Iris pigment epithelial cell (primary cell): ENCODE data around the gene PDS5A.
"Not testable (repeated sequence)": the region's sequence is repeated elsewhere in the genome, so short reads cannot be mapped to it uniquely, and the experiment has no call there.

ENCODE experiments used
- DNase-seq: peaks from one replicate; pipeline ENCODE4 v3.0.0-alpha.2; 2011; ENCODE audit warnings: low read depth

PDS5A gene

DNA sequence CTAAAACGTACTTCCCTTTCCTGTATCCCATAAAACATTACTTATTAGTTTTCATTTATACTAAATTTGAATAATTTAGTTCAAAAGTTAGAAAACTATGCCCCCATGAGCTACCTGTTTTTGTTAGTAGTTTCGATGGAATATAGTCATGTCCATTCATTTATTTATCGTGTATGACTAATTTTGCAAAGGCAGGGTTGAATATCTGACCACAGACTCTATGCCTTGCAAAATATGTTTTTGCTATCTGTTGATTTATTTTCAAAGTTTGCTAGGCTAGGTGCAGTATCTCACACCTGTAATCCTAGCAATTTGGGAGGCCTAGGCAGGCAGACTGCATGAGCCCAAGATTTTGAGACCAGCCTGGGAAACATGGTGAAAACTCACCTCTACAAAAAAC lies 78.4 kb downstream of the PDS5A start:
- DNase-seq = no peak

DNA sequence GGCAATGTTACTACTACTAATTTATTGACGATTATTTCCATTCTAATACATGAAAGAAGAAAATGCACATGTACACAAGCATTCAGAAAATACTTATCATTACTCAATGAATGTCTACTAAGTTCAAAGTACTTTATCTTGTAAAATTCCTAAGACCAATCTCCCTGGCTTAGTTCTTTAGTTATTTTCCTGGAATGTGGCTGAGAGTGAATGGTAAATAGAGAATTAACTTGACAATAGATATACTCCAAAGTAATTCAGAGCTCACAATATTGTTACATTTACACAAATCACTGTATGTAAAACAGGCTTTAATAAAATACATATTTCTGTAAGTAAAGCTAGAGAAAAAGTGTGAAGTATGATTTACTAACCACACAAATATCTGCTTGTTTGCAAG lies 79.7 kb downstream of the PDS5A start:
- no peak for DNase-seq

DNA sequence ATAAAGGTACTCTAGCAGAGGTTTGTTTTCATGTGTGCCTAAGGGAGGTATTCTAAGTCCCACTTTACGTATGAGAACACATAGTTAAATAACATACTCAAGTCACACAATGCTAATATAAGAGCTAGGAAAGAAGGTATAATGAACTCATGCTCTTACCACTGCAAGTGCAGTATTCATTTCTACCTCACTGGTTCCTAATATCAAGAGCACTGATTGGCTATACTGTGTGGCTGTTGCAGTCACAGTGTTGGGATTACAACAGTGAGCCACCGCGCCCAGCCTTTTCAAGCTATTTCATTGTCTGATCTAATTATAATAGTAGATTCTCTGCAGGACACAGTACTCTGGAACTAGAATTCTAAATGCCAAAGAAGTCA lies 84.0 kb downstream of the PDS5A start:
- DNase-seq = no peak

DNA sequence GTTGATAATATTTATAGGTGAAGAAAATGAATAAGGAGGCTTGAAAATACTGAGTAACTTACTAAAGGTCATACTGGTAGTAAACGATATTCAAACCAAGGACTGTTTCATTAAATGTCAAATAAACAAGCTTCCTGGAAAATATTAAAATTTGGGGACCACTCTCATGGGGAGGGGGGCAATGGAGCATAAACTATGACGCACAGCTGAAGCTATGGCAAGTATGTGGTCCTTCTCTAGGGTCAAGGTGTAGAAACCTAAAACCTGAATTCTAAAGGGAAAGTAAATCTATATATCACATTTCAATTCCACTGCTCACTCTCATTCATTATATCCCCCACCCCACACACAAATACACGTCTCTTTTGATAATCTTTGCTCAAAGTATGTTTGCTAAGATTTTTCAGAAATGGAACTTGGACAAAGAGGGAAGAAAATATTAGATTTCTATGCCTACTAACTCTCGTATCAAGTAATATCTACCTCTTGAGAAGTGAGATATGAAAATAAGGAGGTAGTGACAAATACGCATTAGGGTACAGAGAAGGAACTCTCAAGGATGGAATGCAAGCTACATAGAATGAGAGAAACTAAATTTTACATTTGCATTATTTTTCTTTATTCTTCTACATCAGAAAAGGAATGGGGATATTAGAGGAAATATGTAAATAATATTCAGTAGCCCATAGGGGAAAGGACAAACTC lies 84.6 kb downstream of the PDS5A start:
- DNase-seq = no peak

DNA sequence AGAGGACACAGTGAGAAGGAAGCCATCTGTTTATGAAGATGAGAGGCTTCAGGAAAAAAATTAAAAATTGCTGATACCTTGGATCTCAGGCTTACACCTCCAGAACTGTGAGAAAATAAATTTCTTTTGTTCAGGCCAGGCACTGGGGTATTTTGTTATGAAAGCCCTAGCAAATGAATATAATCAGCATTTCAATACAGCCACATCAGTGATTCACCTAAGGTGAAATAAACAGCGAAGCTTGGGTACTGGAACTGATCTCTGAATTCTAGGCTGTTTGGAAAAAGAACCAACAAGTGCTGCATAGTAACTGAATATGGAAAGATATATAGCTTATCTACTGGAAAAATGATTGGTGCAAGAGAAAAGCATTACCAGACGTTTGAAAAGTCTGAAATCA lies 88.5 kb downstream of the PDS5A start:
- no peak for DNase-seq

DNA sequence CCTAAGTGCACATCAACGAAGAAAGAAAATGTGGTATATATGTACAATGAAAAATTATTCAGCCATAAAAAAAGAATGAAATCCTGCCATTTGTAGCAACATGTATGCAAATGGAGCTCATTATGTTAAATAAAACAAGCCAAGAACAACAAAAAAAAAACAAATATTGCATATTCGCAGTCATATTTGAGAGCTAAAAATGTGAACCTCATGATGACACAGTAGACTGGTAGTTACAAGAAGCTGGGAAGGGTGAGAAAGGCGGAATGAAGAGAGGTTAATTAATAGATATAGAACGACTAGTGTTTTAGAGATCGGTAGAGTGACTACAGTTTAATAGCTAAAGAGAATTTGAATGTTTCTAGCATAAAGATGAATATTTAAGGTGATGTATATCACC lies 89.2 kb downstream of the PDS5A start:
- DNase-seq = no peak

DNA sequence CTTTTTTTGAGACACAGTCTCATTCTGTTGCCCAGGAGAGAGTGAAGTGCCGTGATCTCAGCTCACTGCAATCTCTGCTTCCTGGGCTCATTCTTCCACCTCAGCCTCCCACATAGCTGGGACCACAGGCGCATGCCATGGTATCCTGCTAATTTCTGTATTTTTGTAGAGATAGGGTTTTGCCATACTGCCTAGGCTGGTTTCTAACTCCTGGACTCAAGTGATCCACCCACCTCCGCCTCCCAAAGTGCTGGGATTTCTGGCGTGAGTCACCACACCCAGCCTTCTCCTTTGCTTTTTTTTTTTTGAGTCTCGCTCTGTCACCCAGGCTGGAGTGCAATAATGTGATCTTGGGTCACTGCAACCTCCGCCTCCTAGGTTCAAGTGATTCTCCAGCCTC lies 94.1 kb downstream of the PDS5A start:
- DNase-seq = peak; percentile 47

DNA sequence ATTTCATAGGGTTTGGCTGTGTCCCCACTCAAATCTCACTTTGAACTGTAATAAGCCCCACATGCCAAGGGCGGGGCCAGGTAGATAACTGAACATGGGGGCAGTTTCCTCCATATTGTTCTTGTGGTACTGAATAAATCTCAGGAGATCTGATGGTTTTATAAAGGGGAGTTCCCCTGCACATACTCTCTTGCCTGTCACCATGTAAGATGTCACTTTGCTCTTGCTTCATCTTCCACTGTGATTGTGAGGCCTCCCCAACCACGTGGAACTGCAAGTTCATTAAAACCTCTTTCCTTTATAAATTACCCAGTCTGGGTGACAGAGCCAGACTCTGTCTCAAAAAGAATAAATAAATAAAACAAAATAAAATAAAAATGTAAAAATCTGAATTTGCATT lies 95.9 kb downstream of the PDS5A start:
- DNase-seq = no peak

DNA sequence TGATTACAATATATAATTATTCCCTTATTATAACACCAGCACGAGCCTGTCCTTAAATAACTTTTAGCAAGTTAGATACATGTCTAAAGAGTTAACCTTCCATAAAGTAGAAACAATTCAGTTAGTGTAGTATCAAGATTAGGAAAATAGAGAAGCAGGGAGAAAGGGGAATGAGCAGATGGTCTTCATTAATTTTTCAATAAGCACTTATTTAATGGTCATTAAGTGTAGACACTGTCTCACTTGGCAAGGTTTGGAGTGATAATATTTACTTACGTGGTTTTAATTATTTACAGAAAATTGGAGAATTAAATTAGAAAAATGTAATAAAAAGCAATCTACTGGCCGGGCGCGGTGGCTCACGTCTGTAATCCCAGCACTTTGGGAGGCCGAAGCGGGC lies 99.7 kb downstream of the PDS5A start:
- DNase-seq = no peak

DNA sequence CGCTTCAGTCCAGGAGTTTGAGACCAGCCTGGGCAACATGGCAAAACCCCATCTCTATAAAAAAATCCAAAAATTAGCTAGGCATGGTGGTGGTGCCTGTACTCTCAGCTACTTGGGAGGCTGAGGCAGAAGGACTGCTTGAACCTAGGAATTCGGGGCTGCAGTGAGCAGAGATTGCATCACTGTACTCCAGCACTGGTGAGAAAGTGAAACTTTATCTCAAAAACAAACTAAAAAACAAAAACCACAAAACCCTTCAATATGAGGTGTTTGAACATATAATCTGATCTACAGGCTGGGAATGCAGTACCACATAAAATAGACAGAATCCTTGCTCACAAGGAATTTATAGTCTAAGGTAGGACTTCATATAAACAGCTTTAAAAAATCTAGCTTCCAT lies 103.9 kb downstream of the PDS5A start:
- DNase-seq = peak; percentile 83

DNA sequence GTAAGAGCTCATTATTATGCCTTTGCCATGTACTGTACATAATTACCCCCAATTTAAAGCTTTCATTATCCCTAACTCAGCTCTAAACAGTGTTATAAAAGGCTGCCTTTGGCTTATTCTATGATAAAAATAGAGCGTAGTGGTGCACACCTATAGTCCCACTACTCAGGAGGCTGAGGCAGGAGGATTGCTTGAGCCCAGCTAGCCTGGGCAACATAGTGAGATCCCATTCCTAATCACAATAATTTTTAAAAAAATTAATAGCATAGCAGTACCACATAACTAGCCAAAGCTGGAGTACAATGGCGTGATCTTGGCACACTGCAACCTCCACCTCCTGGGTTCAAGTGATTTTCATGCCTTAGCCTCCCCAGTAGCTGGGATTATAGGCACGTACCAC lies 112.4 kb downstream of the PDS5A start:
- DNase-seq = no peak

DNA sequence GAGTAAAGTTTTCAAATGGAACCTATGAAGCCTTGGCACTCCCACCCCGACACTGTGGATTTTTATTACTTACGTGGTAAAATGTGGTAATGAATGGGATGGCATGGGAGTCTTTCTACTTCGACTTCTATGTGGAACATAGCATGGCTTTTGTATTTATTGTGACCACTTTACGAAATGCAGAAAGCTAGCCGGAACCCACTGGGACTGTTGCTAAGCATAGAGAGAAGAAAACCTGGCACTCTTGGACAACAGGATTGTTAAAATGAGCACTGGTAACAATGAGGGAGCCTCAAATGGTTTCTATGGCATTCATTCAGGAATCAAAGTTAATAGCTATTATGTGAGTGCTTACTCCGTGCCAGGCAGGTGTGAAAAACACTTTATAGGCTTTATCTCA lies 113.3 kb downstream of the PDS5A start:
- DNase-seq = no peak

DNA sequence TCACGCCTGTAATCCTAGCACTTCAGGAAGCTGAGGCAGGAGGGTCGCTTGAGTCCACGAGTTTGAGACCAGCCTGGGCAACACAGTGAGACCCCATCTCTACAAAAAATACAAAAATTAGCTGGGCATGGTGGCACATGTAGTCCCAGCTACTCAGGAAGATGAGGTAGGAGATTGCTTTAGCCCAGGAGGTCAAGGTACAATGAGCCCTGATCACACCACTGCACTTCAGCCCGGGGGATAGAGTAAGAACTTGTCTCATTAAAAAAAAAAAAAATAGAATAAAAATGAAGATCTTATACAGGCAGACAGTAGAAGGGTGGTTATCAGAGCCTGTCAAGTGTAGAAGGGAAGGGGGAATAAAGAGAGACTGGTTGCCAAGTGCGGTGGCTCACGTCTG lies 116.9 kb downstream of the PDS5A start:
- DNase-seq = no peak

DNA sequence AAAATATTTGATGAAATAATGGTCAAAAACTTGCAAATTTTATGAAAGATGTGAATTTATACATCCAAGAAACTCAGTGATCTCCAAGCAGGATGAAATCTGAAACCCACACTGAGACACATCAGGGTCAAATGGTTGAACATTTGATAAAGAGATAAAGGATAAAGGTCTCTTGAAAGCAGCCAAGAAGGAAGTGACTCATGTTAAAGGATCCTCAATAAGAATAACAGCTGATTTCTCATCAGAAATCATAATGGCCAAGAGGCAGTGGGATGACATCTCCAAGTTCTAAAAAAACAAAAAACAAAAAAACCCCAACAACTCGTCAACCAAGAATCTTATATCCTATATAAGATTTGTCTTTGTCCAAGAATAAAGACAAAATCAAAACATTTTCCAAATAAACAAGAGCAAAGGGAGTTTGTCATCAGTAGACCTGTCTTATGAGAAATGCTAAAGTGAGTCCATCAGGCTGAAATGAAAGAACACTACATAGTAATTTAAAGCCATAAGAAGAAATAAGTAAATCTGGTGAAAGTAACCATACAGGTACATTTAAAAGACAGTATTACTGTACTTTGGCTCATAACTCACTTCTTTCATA lies 121.7 kb downstream of the PDS5A start:
- peak; percentile 70 for DNase-seq

DNA sequence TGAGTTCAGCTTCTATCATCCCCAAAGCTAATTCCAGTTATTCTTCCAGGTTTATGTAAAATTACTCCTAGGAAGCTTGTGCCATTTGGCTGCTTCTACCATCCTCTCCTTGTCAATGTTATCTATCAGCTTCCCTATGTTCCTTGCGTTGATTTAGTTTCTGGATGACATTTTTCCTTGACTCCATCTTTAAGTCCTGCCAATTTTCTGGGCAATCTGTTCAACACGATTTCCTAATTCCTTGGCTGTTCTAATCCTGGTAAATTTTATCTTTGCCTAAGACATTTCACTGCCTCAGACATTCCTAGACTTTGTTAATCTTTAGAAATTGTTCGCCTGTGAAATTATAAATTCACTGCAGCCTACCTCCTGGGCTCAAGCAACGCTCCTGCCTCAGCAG lies 125.1 kb downstream of the PDS5A start:
- no peak for DNase-seq

DNA sequence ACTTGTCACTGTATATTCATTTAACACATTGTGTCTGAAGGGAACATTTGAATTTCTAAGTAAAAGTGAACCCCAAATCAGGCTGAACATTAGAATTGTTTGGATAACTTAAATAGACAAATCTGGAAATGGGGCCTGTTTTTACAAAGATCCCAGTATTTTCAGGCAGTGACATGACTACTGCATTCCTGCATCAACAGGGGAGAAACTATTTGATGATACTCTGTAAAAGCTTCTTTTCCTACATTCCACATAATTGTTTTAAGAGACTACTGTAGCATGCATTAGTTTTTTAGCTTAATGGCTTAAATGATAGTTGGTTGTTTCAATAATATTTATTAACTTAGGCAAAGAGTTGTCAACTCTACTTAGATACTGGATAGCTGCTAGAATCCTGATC lies 127.0 kb downstream of the PDS5A start:
- DNase-seq = no peak

DNA sequence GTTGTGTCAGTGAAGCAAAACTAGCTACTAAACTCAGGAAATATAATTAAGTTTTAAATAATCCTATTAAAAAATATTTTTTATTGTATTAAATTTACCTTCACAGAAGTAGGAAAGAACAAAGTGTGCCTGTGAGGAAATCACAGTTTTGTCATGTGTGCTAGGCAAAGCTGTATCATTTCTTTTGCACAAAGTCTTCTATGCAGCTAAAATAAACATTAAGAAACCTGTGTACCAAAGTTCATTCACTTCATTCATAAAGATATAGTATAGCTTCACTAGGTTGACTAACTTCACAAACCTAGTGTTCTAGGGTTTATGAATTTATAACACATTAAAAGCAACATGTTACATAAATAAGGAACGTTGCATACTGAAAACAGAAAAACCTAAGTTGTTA lies 131.0 kb downstream of the PDS5A start:
- peak; percentile 34 for DNase-seq

DNA sequence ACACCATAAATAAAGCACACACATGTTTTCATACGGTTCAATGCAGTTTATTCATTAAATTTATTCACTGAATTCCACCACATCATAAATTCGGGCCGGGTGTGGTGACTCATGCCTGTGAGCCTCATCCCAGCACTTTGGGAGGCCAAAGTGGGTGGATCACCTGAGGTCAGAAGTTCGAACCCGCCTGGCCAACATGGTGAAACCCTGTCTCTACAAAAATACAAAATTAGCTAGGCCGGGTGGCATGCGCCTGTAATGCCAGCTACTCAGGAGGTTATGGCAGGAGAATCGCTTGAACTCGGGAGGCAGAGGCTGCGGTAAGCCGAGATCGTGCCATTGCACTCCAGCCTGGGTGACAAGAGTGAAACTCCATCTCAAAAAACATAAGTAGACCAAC lies 131.6 kb downstream of the PDS5A start:
- DNase-seq = peak; percentile 58

DNA sequence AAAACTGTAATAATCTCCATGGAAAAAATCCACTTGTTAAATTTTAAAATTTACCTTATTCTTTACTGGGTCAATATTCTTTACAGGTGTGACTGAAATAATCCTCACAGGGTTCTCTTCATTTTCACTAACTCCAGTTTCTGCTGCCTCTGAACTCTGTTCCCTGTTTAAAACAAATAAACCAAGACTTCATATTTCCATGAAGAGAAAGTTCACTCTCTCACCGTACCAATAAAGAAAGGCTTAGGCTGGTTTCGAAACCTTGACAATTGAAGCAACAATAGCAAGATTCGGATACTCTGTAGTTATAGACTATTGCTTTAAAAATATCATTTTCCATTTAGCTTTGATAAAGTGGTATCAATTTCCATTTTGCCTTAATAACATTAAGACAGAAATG lies 135.8 kb downstream of the PDS5A start:
- no peak for DNase-seq

DNA sequence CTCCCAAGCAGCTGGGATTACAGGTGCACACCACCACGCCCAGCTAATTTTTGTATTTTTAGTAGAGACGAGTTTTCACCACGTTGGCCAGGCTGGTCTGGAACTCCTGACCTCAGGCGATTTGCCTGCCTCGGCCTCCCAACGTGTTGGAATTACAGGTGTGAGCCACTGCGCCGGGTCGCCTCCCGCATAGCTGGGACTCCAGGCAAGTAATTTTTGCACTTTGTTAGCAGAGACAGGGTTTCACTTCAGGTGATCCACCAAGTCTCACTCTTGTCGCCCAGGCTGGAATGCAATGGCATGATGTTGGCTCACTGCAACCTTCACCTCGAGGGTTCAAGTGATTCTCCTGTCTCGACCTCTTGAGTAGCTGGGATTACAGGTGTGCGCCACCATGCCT lies 137.2 kb downstream of the PDS5A start:
- DNase-seq = not testable (repeated sequence)

DNA sequence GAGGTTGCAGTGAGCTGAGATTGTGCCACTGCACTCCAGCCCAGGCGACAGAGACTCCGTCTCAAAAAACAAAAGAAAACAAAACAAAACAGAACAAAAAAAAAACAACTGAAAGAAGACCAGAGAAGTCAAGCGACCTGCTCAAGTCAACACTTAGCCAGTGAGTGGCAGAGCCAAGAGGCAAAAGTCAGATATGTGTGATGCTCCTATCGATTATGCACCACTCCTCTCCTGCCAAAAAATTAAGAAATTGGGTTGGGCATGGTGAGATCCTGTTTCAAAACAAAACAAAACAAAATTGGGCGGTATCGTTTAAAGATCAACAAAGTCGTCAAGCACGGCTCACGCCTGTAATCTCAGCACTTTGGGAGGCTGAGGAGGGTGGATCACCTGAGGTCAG lies 137.7 kb downstream of the PDS5A start:
- no peak for DNase-seq

DNA sequence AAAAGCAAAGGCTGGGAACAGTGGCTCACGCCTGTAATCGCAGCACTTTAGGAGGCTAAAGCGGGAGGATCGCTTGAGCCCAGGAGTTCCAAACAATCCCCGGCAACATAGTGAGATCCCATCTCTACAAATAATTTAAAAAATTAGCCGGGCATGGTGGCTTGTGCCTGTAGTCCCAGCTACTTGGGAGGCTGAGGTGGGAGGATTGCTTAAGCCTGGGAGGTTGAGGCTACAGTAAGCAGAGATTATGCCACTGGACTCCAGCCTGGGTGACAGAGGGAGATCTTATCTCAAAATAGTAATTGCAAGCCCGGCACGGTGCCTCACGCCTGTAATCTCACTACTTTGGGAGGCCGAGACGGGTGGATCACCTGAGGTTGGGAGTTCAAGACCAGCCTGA lies 139.3 kb downstream of the PDS5A start:
- DNase-seq = not testable (repeated sequence)

DNA sequence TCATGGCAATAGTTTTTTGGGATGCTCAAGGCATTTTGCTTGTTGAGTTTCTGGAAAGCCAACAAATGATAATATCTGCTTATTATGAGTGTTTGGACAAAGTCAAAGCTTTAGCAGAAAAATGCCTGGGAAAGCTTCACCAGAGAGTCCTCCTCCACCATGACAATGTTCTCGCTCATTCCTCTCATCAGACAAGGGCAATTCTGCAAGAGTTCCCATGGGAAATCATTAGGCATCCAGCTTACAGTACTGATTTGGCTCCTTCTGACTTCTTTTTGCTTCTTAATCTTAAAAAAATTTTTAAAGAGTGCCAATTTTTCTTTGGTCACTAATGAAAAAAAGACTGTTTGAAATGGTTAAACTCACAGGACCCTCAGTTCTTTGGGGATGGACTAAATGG lies 143.4 kb downstream of the PDS5A start:
- DNase-seq = no peak

DNA sequence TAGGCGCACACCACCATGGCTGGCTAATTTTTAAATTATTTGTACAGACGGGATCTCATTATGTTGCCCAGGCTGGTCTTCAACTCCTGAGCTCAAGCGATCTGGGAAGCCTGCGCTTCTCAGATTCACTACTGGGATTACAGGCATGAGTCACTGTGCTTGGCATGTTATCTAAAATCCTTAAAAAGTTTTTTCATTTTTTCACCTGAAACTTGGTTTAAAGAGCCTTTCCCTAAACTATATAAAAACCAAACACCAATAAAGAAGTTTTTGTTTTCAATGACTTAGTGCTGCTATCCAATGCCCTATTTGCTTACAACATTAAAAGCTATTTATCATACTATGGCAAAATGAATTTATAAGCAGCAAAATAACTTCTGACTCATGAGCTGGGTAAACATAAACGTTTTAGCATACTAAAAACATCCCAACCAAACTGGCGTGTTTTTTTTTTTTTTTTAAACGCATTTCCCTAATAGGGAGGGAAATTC lies 151.9 kb downstream of the PDS5A start:
- DNase-seq = peak; percentile 79
